Mucosa of stomach (tissue), 1 donor: ENCODE results near the gene CYTH1.

Experiments used
- H3K27me3 ChIP-seq: one replicate; pipeline ENCODE4 v1.7.0; 2013; ENCODE audit warnings: mild to moderate bottlenecking, low read length; ENCODE audit not compliant: control insufficient read depth, insufficient read depth
- H3K36me3 ChIP-seq: one replicate; pipeline ENCODE4 v1.7.0; 2013; ENCODE audit warnings: low read length; ENCODE audit not compliant: control insufficient read depth, insufficient read depth
- H3K4me1 ChIP-seq: one replicate; pipeline ENCODE4 v1.7.0; 2013; ENCODE audit warnings: mild to moderate bottlenecking, low read length; ENCODE audit not compliant: control insufficient read depth, insufficient read depth
- H3K4me3 ChIP-seq: one replicate; pipeline ENCODE4 v1.7.0; 2013; ENCODE audit warnings: low read length
- H3K9ac ChIP-seq: one replicate; pipeline ENCODE4 v1.7.0; 2013; ENCODE audit warnings: mild to moderate bottlenecking, low read length, moderate library complexity
- H3K9me3 ChIP-seq: one replicate; pipeline ENCODE4 v1.7.0; 2013; ENCODE audit warnings: mild to moderate bottlenecking, low read length, moderate library complexity; ENCODE audit not compliant: control insufficient read depth
- donor health status: Pancreatic carcinoma.

CYTH1 gene

GRCh38 chr17:78648293-78648692, 133.8 kb downstream of the CYTH1 start:
- peaks cover 19% of the 10 kb centered on the region for H3K27me3 ChIP-seq
- H3K9me3 ChIP-seq = no peaks in the 10 kb centered on the region
- no peaks in the 10 kb centered on the region for H3K36me3 ChIP-seq
- H3K4me3 ChIP-seq = no peak overlapping the region
- no peaks in the 10 kb centered on the region for H3K4me1 ChIP-seq
- no peak overlapping the region for H3K9ac ChIP-seq

- H3K9ac ChIP-seq = no peak overlapping the region
- no peaks in the 10 kb centered on the region for H3K9me3 ChIP-seq
- no peaks in the 10 kb centered on the region for H3K4me1 ChIP-seq
- no peak overlapping the region for H3K4me3 ChIP-seq
- H3K27me3 ChIP-seq = peaks cover 19% of the 10 kb centered on the region
- no peaks in the 10 kb centered on the region for H3K36me3 ChIP-seq
These were observed 135.0 kb downstream of the CYTH1 start for GRCh38 chr17:78647032-78647431.

- Histone ChIP-seq H3K4me3 (no peak overlapping the region), H3K4me1 (no peaks in the 10 kb centered on the region), H3K36me3 (no peaks in the 10 kb centered on the region), H3K27me3 (peaks cover 19% of the 10 kb centered on the region), H3K9me3 (no peaks in the 10 kb centered on the region), H3K9ac (no peak overlapping the region)
These were observed 136.4 kb downstream of the CYTH1 start for GRCh38 chr17:78645421-78646295.

- Histone ChIP-seq H3K27me3 (peaks cover 13% of the 10 kb centered on the region), H3K4me3 (no peak overlapping the region), H3K36me3 (no peaks in the 10 kb centered on the region), H3K9me3 (no peaks in the 10 kb centered on the region), H3K4me1 (no peaks in the 10 kb centered on the region), H3K9ac (no peak overlapping the region)
These were observed 137.1 kb downstream of the CYTH1 start for GRCh38 chr17:78644931-78645351.

- Histone ChIP-seq H3K27me3 (peaks cover 9% of the 10 kb centered on the region), H3K9ac (no peak overlapping the region), H3K4me3 (no peak overlapping the region), H3K4me1 (no peaks in the 10 kb centered on the region), H3K9me3 (no peaks in the 10 kb centered on the region), H3K36me3 (no peaks in the 10 kb centered on the region)
These were observed 137.8 kb downstream of the CYTH1 start for GRCh38 chr17:78644224-78644623.

GRCh38 chr17:78643326-78643725, 138.7 kb downstream of the CYTH1 start:
- Histone ChIP-seq H3K27me3 (peaks cover 9% of the 10 kb centered on the region), H3K36me3 (no peaks in the 10 kb centered on the region), H3K4me1 (no peaks in the 10 kb centered on the region), H3K9ac (no peak overlapping the region), H3K4me3 (no peak overlapping the region), H3K9me3 (no peaks in the 10 kb centered on the region)

- no peaks in the 10 kb centered on the region for H3K36me3 ChIP-seq
- peaks cover 9% of the 10 kb centered on the region for H3K27me3 ChIP-seq
- H3K9ac ChIP-seq = no peak overlapping the region
- H3K9me3 ChIP-seq = no peaks in the 10 kb centered on the region
- no peak overlapping the region for H3K4me3 ChIP-seq
- no peaks in the 10 kb centered on the region for H3K4me1 ChIP-seq
These were observed 139.4 kb downstream of the CYTH1 start for GRCh38 chr17:78642707-78643106.

- no peaks in the 10 kb centered on the region for H3K36me3 ChIP-seq
These were observed 140.4 kb downstream of the CYTH1 start for GRCh38 chr17:78641666-78642065.

GRCh38 chr17:78641243-78641642, 140.8 kb downstream of the CYTH1 start:
- Histone ChIP-seq H3K4me1 (no peaks in the 10 kb centered on the region), H3K27me3 (peaks cover 9% of the 10 kb centered on the region), H3K9me3 (no peaks in the 10 kb centered on the region), H3K9ac (no peak overlapping the region), H3K36me3 (no peaks in the 10 kb centered on the region), H3K4me3 (no peak overlapping the region)

More at GRCh38 chr17:78641666-78642065, 140.4 kb downstream of the CYTH1 start:
- Histone ChIP-seq H3K4me3 (no peak overlapping the region), H3K9ac (no peak overlapping the region), H3K27me3 (peaks cover 9% of the 10 kb centered on the region), H3K9me3 (no peaks in the 10 kb centered on the region), H3K4me1 (no peaks in the 10 kb centered on the region)

- H3K27me3 ChIP-seq = peaks cover 3% of the 10 kb centered on the region
- no peak overlapping the region for H3K4me3 ChIP-seq
- no peaks in the 10 kb centered on the region for H3K36me3 ChIP-seq
- no peak overlapping the region for H3K9ac ChIP-seq
- no peaks in the 10 kb centered on the region for H3K4me1 ChIP-seq
- H3K9me3 ChIP-seq = no peaks in the 10 kb centered on the region
These were observed 141.4 kb downstream of the CYTH1 start for GRCh38 chr17:78640700-78641099.

GRCh38 chr17:78637643-78638420, 144.2 kb downstream of the CYTH1 start:
- Histone ChIP-seq H3K27me3 (no peaks in the 10 kb centered on the region), H3K4me1 (no peaks in the 10 kb centered on the region), H3K9ac (no peak overlapping the region), H3K4me3 (no peak overlapping the region), H3K9me3 (no peaks in the 10 kb centered on the region), H3K36me3 (no peaks in the 10 kb centered on the region)

- H3K36me3 ChIP-seq = no peaks in the 10 kb centered on the region
- H3K4me3 ChIP-seq = no peak overlapping the region
- H3K4me1 ChIP-seq = no peaks in the 10 kb centered on the region
- H3K9me3 ChIP-seq = no peaks in the 10 kb centered on the region
- no peaks in the 10 kb centered on the region for H3K27me3 ChIP-seq
- H3K9ac ChIP-seq = no peak overlapping the region
These were observed 144.9 kb downstream of the CYTH1 start for GRCh38 chr17:78637146-78637545.
